ENCODE results near the gene ASIC4.

The ASIC4 gene

DNA sequence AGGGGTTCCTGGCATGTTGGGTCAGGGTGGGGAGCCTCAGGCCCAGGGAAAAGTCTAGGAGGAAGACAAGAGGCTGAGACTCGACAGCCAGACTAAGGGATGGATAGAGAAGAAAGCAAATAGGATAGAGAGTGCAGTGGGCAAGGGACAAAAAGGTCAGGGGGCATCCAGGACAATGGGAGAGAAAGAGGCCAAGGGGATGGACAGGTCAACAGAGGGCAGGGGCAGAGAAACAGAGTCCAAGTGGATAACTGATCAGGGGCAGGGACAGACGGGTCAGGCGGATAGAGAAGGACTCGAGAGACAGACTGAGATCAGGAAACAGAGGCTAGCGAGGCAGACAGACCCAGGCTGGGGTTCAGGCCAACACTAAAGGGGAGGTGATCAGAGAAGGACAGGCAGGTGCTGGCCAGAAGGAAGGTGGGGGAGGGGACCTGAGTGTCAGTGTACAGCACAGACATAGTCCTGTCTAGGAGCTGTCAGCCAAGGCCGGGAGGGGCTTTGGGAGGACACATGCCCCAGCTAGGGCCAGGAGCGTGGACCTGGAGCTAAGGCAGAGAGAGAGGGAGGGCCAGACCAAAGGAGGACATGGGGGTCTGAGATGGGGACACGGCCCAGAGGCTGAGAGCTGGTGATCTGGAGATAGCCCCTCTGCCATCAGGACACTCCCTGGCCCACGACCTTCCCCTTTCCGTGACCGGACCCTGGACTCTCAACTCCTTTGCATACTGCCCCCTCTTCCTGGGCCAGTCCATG, 12.2 kb downstream of the ASIC4 start:
- TF ChIP-seq CTCF (IDR thresholded peaks at IDR 0.05; ENCODE audit: extremely low read depth, insufficient read depth, missing control alignments) = no peak

DNA sequence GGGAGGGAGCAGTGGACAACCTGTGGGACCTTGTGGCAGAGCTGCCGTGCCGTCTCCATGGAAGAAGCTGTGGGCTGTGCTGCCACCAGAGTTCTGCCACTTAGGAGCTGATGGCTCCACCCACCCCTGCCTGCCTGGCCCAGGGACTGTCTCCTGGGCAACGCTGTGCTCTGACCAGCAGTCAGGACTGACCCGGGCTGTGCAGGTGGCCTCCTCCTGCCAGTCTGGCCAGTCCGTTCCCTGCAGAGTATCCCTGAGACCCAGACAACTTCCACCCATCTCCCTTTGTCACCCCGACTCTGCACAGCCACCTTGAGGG, 12.8 kb downstream of the ASIC4 start:
- no peak for TF ChIP-seq CTCF (IDR thresholded peaks at IDR 0.05; ENCODE audit: extremely low read depth, insufficient read depth, missing control alignments)
- DNase-seq (ENCODE audit: low spot score) = no peak
- in situ Hi-C loops (cut with MboI; ENCODE audit: low pct_unique_long_range_greater_than_20kb, low sequenced_read_pairs, unreplicated experiment) = no loop called here

More for the DNA sequence above, 12.2 kb downstream of the ASIC4 start:
- DNase-seq (ENCODE audit: low spot score) = no peak
- in situ Hi-C loops (cut with MboI; ENCODE audit: low pct_unique_long_range_greater_than_20kb, low sequenced_read_pairs, unreplicated experiment) = no loop called here

DNA sequence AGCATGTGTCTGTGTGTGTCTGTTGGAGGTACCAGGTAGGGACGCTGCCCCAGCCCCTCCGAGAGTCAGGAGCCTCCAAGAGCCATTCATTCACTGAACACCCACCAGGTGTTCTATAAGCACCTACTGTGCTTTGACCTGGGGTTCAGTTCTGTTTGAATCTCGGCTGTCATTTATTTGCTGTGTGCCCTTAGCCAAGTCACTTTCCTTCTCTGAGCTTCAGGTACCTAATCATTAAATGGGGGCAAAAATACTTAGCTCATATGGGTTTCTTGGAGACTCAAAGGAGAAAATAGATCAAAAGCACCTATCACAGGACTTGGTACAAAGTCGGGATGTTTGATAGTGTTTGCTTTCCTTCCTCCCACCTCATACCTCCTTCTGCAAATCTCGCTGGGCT, 13.2 kb downstream of the ASIC4 start:
- in situ Hi-C loops (cut with MboI; ENCODE audit: low pct_unique_long_range_greater_than_20kb, low sequenced_read_pairs, unreplicated experiment) = no loop called here
- DNase-seq (ENCODE audit: low spot score) = no peak
- no peak for TF ChIP-seq CTCF (IDR thresholded peaks at IDR 0.05; ENCODE audit: extremely low read depth, insufficient read depth, missing control alignments)

GRCh38 chr2:219530048-219530963, 16.0 kb downstream of the ASIC4 start:
- in situ Hi-C loops (cut with MboI; ENCODE audit: low pct_unique_long_range_greater_than_20kb, low sequenced_read_pairs, unreplicated experiment) = loop anchor here (10.0 kb wide), 1 partner anchor 126 kb away; no protein-coding TSS in a partner anchor
- peak; percentile 95 for DNase-seq (ENCODE audit: low spot score)
- TF ChIP-seq CTCF (IDR thresholded peaks at IDR 0.05; ENCODE audit: extremely low read depth, insufficient read depth, missing control alignments) = peak; percentile 95

GRCh38 chr2:219531639-219532377, 17.5 kb downstream of the ASIC4 start:
- no peak for DNase-seq (ENCODE audit: low spot score)
- TF ChIP-seq CTCF (IDR thresholded peaks at IDR 0.05; ENCODE audit: extremely low read depth, insufficient read depth, missing control alignments) = no peak
- in situ Hi-C loops (cut with MboI; ENCODE audit: low pct_unique_long_range_greater_than_20kb, low sequenced_read_pairs, unreplicated experiment) = loop anchor here (10.0 kb wide), 1 partner anchor 127 kb away; no protein-coding TSS in a partner anchor

DNA sequence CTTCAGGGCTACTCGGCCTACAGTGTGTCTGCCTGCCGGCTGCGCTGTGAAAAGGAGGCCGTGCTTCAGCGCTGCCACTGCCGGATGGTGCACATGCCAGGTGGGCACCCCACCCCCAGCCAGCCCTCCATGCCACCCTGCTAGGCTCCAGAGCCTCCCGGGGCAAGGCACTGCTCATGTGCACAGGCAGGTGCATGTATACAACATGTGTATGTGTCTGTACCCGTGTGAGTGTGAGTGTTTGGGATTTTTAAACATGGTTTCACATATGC, 18.0 kb downstream of the ASIC4 start:
- DNase-seq (ENCODE audit: low spot score) = no peak
- in situ Hi-C loops (cut with MboI; ENCODE audit: low pct_unique_long_range_greater_than_20kb, low sequenced_read_pairs, unreplicated experiment) = loop anchor here (10.0 kb wide), 1 partner anchor 128 kb away; no protein-coding TSS in a partner anchor
- no peak for TF ChIP-seq CTCF (IDR thresholded peaks at IDR 0.05; ENCODE audit: extremely low read depth, insufficient read depth, missing control alignments)
